Activated T-helper 1 cell treated with anti-CD3 and anti-CD28 coated beads, Interleukin-12 subunit alpha, Interleukin-12 subunit beta, Interleukin-2, Interleukin-4 antibody, amounts not matched to agents 30 ng/mL and 10 ng/mL and 1 ng/mL, durations not matched to agents 14 hours and 24 hours and 36 hours (primary cell): Measurements from ENCODE around the gene FRG2. TPM values are rescaled to one million over a fixed set of nuclear protein-coding genes. Genes with fewer than 3 reads are reported as not detected.
A peak's percentile ranks its signal among the peaks of the same experiment; 100 is the strongest.
"Not testable (repeated sequence)": the region's sequence is repeated elsewhere in the genome, so short reads cannot be mapped to it uniquely, and the experiment has no call there.

Experiments
- DNase-seq: peaks from one replicate; pipeline ENCODE4 v3.0.0; 2021; ENCODE audit warnings: low spot score
- H3K27ac Mint-ChIP-seq: one replicate; pipeline ENCODE4 v1.8.0; 2021; ENCODE audit warnings: mild to moderate bottlenecking, mixed read lengths
- H3K27me3 Mint-ChIP-seq: one replicate; pipeline ENCODE4 v1.8.0; 2022; ENCODE audit warnings: mild to moderate bottlenecking, moderate library complexity, mixed read lengths; ENCODE audit not compliant: insufficient read depth
- H3K36me3 Mint-ChIP-seq: one replicate; pipeline ENCODE4 v1.8.0; 2021; ENCODE audit warnings: low read depth, mixed read lengths
- H3K4me1 Mint-ChIP-seq: one replicate; pipeline ENCODE4 v1.8.0; 2021; ENCODE audit warnings: low read depth, mixed read lengths
- H3K4me3 Mint-ChIP-seq: one replicate; pipeline ENCODE4 v1.8.0; 2021; ENCODE audit warnings: mild to moderate bottlenecking, moderate library complexity, mixed read lengths
- H3K9me3 Mint-ChIP-seq: one replicate; pipeline ENCODE4 v1.8.0; 2021; ENCODE audit warnings: mixed read lengths
- intact Hi-C: fragments of 100-400 bp; cut with micrococcal nuclease; formaldehyde crosslinking; loops from one replicate; pipeline ENCODE4 v1.15.1; 2024
- total RNA-seq: library from RNA; stranded (reverse); gene quantifications from 2 replicates; pipeline ENCODE4 v1.2.3, GENCODE V29; 2022

FRG2 gene
- total RNA-seq: not detected in 2 replicates

GRCh38 chr4:190027156-190027555 is at the start of gene FRG2:
Gene FRG2, minus strand, starts transcription at chr4:190027256. Its CDS starts 52 bp downstream, at chr4:190027204.
- H3K36me3 Mint-ChIP-seq, H3K27me3 Mint-ChIP-seq, DNase-seq, H3K4me3 Mint-ChIP-seq, H3K4me1 Mint-ChIP-seq, intact Hi-C loops, H3K27ac Mint-ChIP-seq, H3K9me3 Mint-ChIP-seq: not testable (repeated sequence)

- H3K36me3 Mint-ChIP-seq, H3K4me1 Mint-ChIP-seq, H3K27ac Mint-ChIP-seq, H3K9me3 Mint-ChIP-seq, DNase-seq, H3K27me3 Mint-ChIP-seq, intact Hi-C loops, H3K4me3 Mint-ChIP-seq: not testable (repeated sequence)
These were observed 41.3 kb upstream of the FRG2 start for GRCh38 chr4:190068351-190068750.

DNA sequence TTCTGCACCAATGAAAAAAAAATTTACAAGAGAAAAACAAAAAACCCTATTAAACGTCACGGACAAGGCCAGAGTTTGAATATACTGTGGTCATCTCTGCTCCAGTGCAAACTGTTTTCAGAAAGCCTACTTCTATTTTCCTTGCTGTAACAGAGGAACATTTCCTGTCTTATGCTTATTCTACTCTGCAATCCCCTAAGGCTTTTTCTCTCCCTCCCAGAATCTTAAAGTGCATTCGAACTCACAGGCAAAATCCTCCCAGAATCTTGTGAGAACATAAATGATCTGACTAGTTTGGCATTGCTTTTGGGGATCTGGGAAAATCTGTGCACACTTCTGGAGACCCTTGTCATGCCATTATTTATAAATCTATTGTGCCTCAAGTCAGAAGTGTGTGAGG is 37.7 kb upstream of the FRG2 start:
- H3K4me3 Mint-ChIP-seq, H3K36me3 Mint-ChIP-seq, H3K27ac Mint-ChIP-seq, H3K9me3 Mint-ChIP-seq, intact Hi-C loops, H3K4me1 Mint-ChIP-seq, H3K27me3 Mint-ChIP-seq, DNase-seq: not testable (repeated sequence)

- H3K9me3 Mint-ChIP-seq, H3K36me3 Mint-ChIP-seq, H3K27me3 Mint-ChIP-seq, H3K4me1 Mint-ChIP-seq, H3K4me3 Mint-ChIP-seq, H3K27ac Mint-ChIP-seq, intact Hi-C loops, DNase-seq: not testable (repeated sequence)
These were observed 37.3 kb upstream of the FRG2 start, which contains the start of gene DBET for GRCh38 chr4:190064342-190064741. Gene DBET, plus strand, starts transcription at chr4:190064502.

- DNase-seq, H3K4me3 Mint-ChIP-seq, H3K9me3 Mint-ChIP-seq, H3K36me3 Mint-ChIP-seq, intact Hi-C loops, H3K27me3 Mint-ChIP-seq, H3K4me1 Mint-ChIP-seq, H3K27ac Mint-ChIP-seq: not testable (repeated sequence)
These were observed 31.9 kb upstream of the FRG2 start for GRCh38 chr4:190058997-190059396.

GRCh38 chr4:190049378-190050239 is 22.6 kb upstream of the FRG2 start:
- H3K36me3 Mint-ChIP-seq, intact Hi-C loops, H3K27me3 Mint-ChIP-seq, DNase-seq, H3K4me3 Mint-ChIP-seq, H3K4me1 Mint-ChIP-seq, H3K27ac Mint-ChIP-seq, H3K9me3 Mint-ChIP-seq: not testable (repeated sequence)

GRCh38 chr4:190047627-190048026 is 20.6 kb upstream of the FRG2 start:
- intact Hi-C loops, H3K9me3 Mint-ChIP-seq, DNase-seq: not testable (repeated sequence)

DNA sequence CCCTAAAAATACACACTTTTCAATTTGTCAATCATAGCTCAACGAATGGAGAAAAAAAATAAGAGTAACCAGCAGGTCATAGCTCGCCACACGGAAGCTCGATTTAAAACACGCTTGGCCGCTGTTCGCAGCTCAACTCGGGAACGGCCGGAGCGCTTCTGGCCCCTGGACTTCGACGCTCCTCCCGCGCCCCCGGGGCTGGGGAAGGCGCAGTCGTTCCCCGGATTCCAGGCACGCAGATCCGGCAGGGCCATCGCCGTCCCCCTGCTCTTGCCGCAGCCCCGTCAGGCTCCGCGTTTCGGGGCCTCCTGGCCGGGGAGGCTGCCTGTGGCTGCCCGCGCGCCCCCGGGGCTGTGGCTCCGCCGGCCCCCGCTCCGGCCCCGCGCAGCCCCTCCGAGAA is 13.8 kb upstream of the FRG2 start:
- DNase-seq, H3K9me3 Mint-ChIP-seq, H3K4me1 Mint-ChIP-seq, H3K36me3 Mint-ChIP-seq, H3K27me3 Mint-ChIP-seq, intact Hi-C loops, H3K4me3 Mint-ChIP-seq, H3K27ac Mint-ChIP-seq: not testable (repeated sequence)

More at GRCh38 chr4:190047627-190048026, 20.6 kb upstream of the FRG2 start:
- not testable (repeated sequence) for H3K27ac Mint-ChIP-seq, H3K27me3 Mint-ChIP-seq, H3K36me3 Mint-ChIP-seq, H3K4me3 Mint-ChIP-seq, H3K4me1 Mint-ChIP-seq

DNA sequence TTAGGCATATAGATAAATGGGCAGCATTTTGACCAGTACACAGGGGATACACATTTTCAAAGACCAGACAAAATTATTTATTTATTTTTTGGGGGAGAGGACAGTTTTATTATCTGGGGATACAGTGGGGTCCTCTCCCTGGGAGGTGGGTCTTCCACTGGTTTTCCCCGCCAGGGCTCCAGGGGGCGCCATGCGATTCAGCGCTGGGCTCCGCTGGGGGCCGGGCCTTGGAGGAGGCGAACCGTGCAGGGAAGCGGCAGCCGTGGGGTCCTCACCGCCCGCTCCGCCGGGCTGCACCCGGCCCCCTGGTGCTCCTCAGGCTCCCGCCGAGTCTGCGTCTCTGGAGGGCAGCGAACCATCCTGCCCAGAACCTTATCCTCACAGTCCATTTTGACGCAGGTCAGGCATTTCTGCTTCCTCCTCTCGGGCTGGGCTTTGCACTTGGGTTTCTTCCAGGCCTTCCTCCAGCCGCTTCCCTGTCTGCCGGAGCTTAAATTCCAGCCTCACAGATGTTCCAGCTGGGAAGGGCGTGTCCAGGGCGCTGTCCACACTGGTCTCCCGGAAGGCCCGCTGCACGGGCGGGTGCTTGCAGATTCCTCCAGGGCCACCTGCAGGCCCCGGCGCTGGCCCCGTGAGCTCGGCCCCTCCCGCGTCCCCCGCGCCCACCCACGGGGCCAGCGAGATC is 10.8 kb upstream of the FRG2 start:
- peaks cover 13% of the 10 kb centered on the region for H3K27me3 Mint-ChIP-seq
- H3K36me3 Mint-ChIP-seq, intact Hi-C loops, H3K4me1 Mint-ChIP-seq, H3K9me3 Mint-ChIP-seq, DNase-seq, H3K4me3 Mint-ChIP-seq, H3K27ac Mint-ChIP-seq: not testable (repeated sequence)

DNA sequence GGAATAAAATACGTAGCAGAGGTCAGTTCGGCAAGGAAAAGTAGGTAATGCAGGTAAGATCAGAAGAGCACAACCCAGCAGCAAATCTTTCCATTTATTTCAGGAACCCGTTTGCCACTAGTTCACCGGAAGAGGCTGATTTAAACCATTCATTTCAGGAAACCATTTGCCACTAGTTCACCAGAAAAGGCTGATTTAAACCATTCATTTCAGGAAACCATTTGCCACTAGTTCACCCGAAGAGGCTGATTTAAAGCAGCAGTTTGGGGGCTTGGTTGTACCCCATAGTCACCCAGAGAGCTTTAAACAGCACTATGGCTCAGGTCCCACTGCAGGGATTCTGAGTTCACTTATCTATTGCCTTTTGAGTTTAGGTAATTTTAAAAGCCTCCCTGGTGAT is 4.2 kb upstream of the FRG2 start:
- H3K4me3 Mint-ChIP-seq, DNase-seq, H3K9me3 Mint-ChIP-seq, H3K36me3 Mint-ChIP-seq, H3K27ac Mint-ChIP-seq, intact Hi-C loops, H3K4me1 Mint-ChIP-seq: not testable (repeated sequence)
- peaks cover 10% of the 10 kb centered on the region for H3K27me3 Mint-ChIP-seq

GRCh38 chr4:190022614-190023281 is 4.3 kb downstream of the FRG2 start:
- peaks cover 16% of the 10 kb centered on the region for H3K4me1 Mint-ChIP-seq
- DNase-seq, H3K27ac Mint-ChIP-seq, intact Hi-C loops, H3K9me3 Mint-ChIP-seq, H3K36me3 Mint-ChIP-seq: not testable (repeated sequence)
- peak overlapping the region; percentile 73 for H3K4me3 Mint-ChIP-seq
- peaks cover 37% of the 10 kb centered on the region for H3K27me3 Mint-ChIP-seq

DNA sequence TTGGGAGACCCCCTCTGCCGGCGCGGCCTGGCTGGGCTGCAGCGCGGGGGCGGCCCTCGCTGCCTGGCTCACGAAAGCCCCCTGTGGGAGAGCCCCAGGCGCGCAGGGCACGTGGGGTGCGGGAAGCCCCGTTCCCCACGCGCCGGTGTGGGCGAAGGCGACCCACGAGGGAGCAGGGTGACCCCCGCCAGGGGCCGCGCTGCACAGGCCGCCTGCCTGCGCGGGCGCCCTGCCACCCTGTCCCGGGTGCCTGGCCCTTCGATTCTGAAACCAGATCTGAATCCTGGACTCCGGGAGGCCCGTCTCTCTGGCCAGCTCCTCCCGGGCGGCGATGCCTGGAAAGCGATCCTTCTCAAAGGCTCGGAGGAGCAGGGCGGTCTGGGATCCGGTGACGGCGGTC is 5.1 kb downstream of the FRG2 start:
- H3K9me3 Mint-ChIP-seq, H3K36me3 Mint-ChIP-seq, intact Hi-C loops, H3K27ac Mint-ChIP-seq, DNase-seq, H3K4me3 Mint-ChIP-seq: not testable (repeated sequence)
- Mint-ChIP-seq H3K4me1 (peaks cover 16% of the 10 kb centered on the region), H3K27me3 (peaks cover 41% of the 10 kb centered on the region)
